CD8-positive, alpha-beta memory T cell (primary cell): ENCODE results near the gene NANOS3. TPM values are rescaled to one million over a fixed set of nuclear protein-coding genes. Genes with fewer than 3 reads are reported as not detected.

Source experiments
- CTCF ChIA-PET: fragments of 350-600 bp; sonication (Branson Sonifier 250); formaldehyde crosslinking; loops from one replicate; lab custom pipeline; 2021; ENCODE audit warnings: antibody characterized with exemption; lab: Charles Lee
- POLR2A ChIA-PET: fragments of 350-600 bp; sonication (Branson Sonifier 250); formaldehyde crosslinking; loops from one replicate; lab custom pipeline; 2021; ENCODE audit warnings: antibody characterized with exemption; lab: Charles Lee
- DNase-seq, 5 donors: peaks; one replicate each; pipeline versions ENCODE4 v3.0.0 to v3.0.0-alpha.2; 2020 to 2022; ENCODE audit warnings: mixed read lengths in 1 of 5
- H3K27ac ChIP-seq: one replicate; pipeline ENCODE4 v1.7.0; 2013; ENCODE audit warnings: low read depth, mild to moderate bottlenecking, low read length, moderate library complexity
- H3K27me3 ChIP-seq: 2 replicates; pipeline ENCODE4 v1.7.0; 2013; ENCODE audit warnings: low read length, mild to moderate bottlenecking; ENCODE audit not compliant: insufficient read depth, poor library complexity, severe bottlenecking
- H3K36me3 ChIP-seq: 2 replicates; pipeline ENCODE4 v1.7.0; 2013; ENCODE audit warnings: mild to moderate bottlenecking, low read length, moderate library complexity; ENCODE audit not compliant: insufficient read depth
- H3K4me1 ChIP-seq: 2 replicates; pipeline ENCODE4 v1.7.0; 2013; ENCODE audit warnings: mild to moderate bottlenecking, low read length, moderate library complexity; ENCODE audit not compliant: insufficient read depth
- H3K4me3 ChIP-seq: 2 replicates; pipeline ENCODE4 v1.7.0; 2013; ENCODE audit warnings: mild to moderate bottlenecking, low read length
- H3K9me3 ChIP-seq: 2 replicates; pipeline ENCODE4 v1.7.0; 2013; ENCODE audit warnings: mild to moderate bottlenecking, low read length
- H3K27ac Mint-ChIP-seq, 8 donors: one replicate each; pipeline ENCODE4 v1.8.0; 2020 to 2021; ENCODE audit warnings: mixed read lengths in 8 of 8, mild to moderate bottlenecking in 6 of 8, inconsistent platforms in 3 of 8, moderate library complexity in 3 of 8
- H3K27me3 Mint-ChIP-seq, 2 donors: one replicate each; pipeline ENCODE4 v1.8.0; 2020 to 2021; ENCODE audit warnings: mixed read lengths in 2 of 2, mild to moderate bottlenecking in 1 of 2, moderate library complexity in 1 of 2
- H3K36me3 Mint-ChIP-seq, 3 donors: one replicate each; pipeline ENCODE4 v1.8.0; 2020 to 2021; ENCODE audit warnings: mixed read lengths in 3 of 3, inconsistent platforms in 1 of 3, mild to moderate bottlenecking in 1 of 3
- H3K4me1 Mint-ChIP-seq, 3 donors: one replicate each; pipeline ENCODE4 v1.8.0; 2020 to 2021; ENCODE audit warnings: mixed read lengths in 3 of 3, inconsistent platforms in 1 of 3, mild to moderate bottlenecking in 1 of 3
- H3K4me3 Mint-ChIP-seq, 7 donors: one replicate each; pipeline ENCODE4 v1.8.0; 2020 to 2021; ENCODE audit warnings: mixed read lengths in 7 of 7, mild to moderate bottlenecking in 6 of 7, moderate library complexity in 4 of 7, inconsistent platforms in 2 of 7
- H3K9me3 Mint-ChIP-seq, 5 donors: one replicate each; pipeline ENCODE4 v1.8.0; 2020 to 2022; ENCODE audit warnings: mixed read lengths in 5 of 5, mild to moderate bottlenecking in 3 of 5, moderate library complexity in 2 of 5, inconsistent platforms in 1 of 5
- polyA plus RNA-seq: library from polyadenylated mRNA; unstranded; fragments of 300-500 nt; fragmentation: Illumina TruSeq; gene quantifications from one replicate; pipeline ENCODE4 v1.2.3, GENCODE V29; 2021
- total RNA-seq, 2 experiments: library from RNA; stranded (reverse); gene quantifications; one replicate each; pipeline ENCODE4 v1.2.3, GENCODE V29; 2021

NANOS3 gene
- total and polyA plus RNA-seq, 3 experiments from 2014 or later, result 0.90 to 1.5 TPM; not detected in 1

DNA sequence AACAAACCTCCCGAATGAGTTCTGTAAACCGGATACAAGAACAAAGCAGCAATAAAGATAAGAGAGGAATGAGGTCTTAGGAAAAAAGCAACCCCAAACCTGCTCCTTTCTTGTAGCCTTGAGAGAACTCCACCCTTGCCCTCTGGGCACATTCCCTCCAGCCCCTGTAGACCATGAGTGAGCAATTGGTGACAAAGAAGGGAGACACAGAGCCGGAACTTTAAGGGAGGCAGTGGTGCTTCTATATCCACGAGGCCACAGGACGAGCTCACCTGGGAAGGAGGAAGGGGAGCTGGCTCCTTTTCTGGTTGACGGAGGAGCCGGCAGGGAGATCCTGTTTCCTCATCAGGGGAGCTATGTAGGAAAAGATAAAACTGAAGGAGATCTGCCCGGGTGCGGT is 15.9 kb downstream of the NANOS3 start:
- Histone ChIP-seq H3K36me3 (no peaks in the 10 kb centered on the region), H3K4me3 (no peak overlapping the region), H3K4me1 (peaks cover 3% of the 10 kb centered on the region), H3K9me3 (no peaks in the 10 kb centered on the region), H3K27me3 (no peaks in the 10 kb centered on the region), H3K27ac (no peak overlapping the region)
- POLR2A ChIA-PET, result interaction anchor here (0.6 kb wide), 1 partner anchor 154 kb away, joined by 4 read pairs; no protein-coding TSS in a partner anchor
- Mint-ChIP-seq H3K27ac (no peak overlapping the region), H3K36me3 (no peaks in the 10 kb centered on the region), H3K4me1 (no peaks in the 10 kb centered on the region), H3K4me3 (no peak overlapping the region), H3K27me3 (no peaks in the 10 kb centered on the region), H3K9me3 (no peaks in the 10 kb centered on the region)
- CTCF ChIA-PET, result interaction anchor here (2.1 kb wide), 1 partner anchor 11 kb away, joined by 8 read pairs; no protein-coding TSS in a partner anchor
- DNase-seq, result no peak

DNA sequence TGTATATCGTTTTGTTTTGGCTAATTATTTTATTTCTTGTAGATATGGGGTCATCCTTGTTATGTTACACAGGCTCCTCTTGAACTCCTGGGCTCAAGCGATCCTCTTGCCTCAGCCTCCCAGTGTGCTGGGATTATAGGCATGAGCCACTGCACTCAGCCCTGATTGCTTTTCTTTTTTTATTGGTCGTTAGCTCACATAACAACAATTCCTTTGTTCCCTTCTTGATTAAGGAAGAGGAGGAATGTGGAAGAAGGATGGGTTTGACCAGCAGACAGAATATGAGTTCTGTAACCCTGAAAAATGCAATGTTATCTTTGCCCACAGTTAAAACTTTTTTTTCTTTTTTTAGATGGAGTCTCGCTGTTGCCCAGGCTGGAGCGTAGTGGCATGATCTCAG is 17.6 kb downstream of the NANOS3 start:
- ChIA-PET CTCF (interaction anchor here (2.1 kb wide), 1 partner anchor 9 kb away, joined by 8 read pairs; no protein-coding TSS in a partner anchor), POLR2A (no interaction called here)
- no peaks in the 10 kb centered on the region for H3K27me3 ChIP-seq
- DNase-seq, result no peak
- Mint-ChIP-seq H3K4me1 (no peaks in the 10 kb centered on the region), H3K4me3 (no peak overlapping the region), H3K9me3 (no peaks in the 10 kb centered on the region), H3K36me3 (no peaks in the 10 kb centered on the region), H3K27me3 (no peaks in the 10 kb centered on the region), H3K27ac (peak overlapping the region in 1 of 8 donors; percentile 33)
- H3K4me1 ChIP-seq, result no peaks in the 10 kb centered on the region
- no peak overlapping the region for H3K4me3 ChIP-seq
- H3K9me3 ChIP-seq, result no peaks in the 10 kb centered on the region
- H3K36me3 ChIP-seq, result no peaks in the 10 kb centered on the region
- H3K27ac ChIP-seq, result no peak overlapping the region

DNA sequence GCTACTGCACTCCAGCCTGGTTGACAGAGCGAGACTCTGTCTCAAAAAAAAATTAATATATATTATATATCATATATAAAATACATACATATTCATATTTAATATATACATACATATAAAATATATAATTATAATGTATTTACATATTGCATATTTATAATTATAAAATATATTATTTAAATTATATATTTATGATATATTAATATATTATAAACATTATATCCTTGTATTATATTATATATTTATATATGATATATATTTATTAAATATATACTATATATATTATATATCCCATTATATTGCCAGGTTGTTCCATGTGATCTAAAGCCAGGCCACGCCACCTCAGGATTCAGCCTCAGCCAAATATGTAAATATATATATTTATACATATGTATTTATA is 19.3 kb downstream of the NANOS3 start:
- no peak for DNase-seq
- H3K9me3 Mint-ChIP-seq, result no peaks in the 10 kb centered on the region

DNA sequence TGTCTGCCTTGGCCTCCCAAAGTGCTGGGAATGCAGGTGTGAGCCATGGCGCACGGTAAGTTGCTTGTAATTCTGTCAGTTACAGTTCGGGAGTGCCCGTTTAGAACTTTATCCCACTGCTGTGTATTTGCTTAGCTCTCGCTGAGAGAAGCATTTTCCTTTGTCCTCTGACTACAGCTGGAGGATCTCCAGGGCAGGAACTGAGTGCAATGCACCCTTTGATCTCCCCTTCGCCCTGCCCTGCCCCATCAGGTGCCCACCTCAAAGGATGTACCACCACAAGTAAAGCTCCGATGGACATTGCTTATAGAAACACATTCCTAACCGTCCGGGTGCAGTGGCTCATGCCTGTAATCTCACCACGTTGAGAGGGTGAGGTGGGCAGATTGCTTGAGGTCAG is 22.5 kb downstream of the NANOS3 start:
- no peaks in the 10 kb centered on the region for H3K4me1 ChIP-seq
- H3K36me3 ChIP-seq, result no peaks in the 10 kb centered on the region
- H3K27ac Mint-ChIP-seq, result no peak overlapping the region
- H3K27ac ChIP-seq, result no peak overlapping the region
- H3K4me3 ChIP-seq, result no peak overlapping the region
- no peak overlapping the region for H3K4me3 Mint-ChIP-seq
- H3K9me3 ChIP-seq, result no peaks in the 10 kb centered on the region
- no peaks in the 10 kb centered on the region for H3K27me3 ChIP-seq
- no peaks in the 10 kb centered on the region for H3K27me3 Mint-ChIP-seq
- H3K9me3 Mint-ChIP-seq, result no peaks in the 10 kb centered on the region
- H3K4me1 Mint-ChIP-seq, result peaks cover 0 to 5% (median 0%) of the 10 kb centered on the region in 3 donors
- no peaks in the 10 kb centered on the region for H3K36me3 Mint-ChIP-seq
- DNase-seq, result no peak
- ChIA-PET CTCF (interaction anchor here (1.7 kb wide), 1 partner anchor 160 kb away, joined by 5 read pairs; no protein-coding TSS in a partner anchor), POLR2A (interaction anchor here (0.6 kb wide), 1 partner anchor 175 kb away, joined by 5 read pairs; no protein-coding TSS in a partner anchor)

More for the DNA sequence above, 19.3 kb downstream of the NANOS3 start:
- Mint-ChIP-seq H3K4me1 (no peaks in the 10 kb centered on the region), H3K36me3 (no peaks in the 10 kb centered on the region), H3K27ac (no peak overlapping the region), H3K27me3 (no peaks in the 10 kb centered on the region), H3K4me3 (no peak overlapping the region)
- no peaks in the 10 kb centered on the region for H3K4me1 ChIP-seq
- ChIA-PET CTCF (no interaction called here), POLR2A (no interaction called here)
- no peaks in the 10 kb centered on the region for H3K9me3 ChIP-seq
- no peaks in the 10 kb centered on the region for H3K27me3 ChIP-seq
- no peak overlapping the region for H3K27ac ChIP-seq
- H3K4me3 ChIP-seq, result no peak overlapping the region
- H3K36me3 ChIP-seq, result no peaks in the 10 kb centered on the region

DNA sequence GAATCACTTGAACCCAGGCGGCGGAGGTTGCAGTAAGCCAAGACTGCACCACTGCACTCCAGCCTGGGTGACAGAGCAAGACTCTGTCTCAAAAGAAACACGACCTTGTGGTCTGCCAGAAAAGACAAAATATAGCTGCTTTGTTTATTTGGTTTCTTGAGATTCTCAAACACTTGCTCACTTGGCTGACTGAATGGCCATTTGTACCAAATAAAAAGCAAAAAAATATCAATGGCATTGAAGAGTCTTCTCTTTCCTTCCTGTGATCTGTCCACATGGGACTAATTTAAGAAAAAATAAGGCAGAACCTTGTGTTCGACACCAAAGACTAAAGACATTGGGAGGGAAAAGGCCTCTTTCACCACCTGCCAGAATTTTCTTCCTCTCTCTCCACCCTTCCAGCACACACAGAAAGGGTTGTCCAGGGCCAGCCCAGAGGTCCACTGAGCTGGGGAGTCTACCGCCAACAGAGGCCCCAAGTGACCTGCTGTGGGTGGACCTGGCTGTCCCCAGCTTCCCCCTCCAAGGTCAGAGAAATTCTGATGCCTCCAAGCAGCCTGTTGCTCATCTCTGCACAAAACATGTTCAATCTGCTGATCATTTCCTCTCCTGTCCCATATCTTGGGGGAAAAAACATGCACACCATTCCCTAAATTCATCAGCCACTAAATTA is 23.1 kb downstream of the NANOS3 start:
- Histone ChIP-seq H3K36me3 (no peaks in the 10 kb centered on the region), H3K27ac (no peak overlapping the region), H3K4me3 (no peak overlapping the region), H3K9me3 (no peaks in the 10 kb centered on the region), H3K27me3 (no peaks in the 10 kb centered on the region), H3K4me1 (no peaks in the 10 kb centered on the region)
- POLR2A ChIA-PET, result no interaction called here
- Mint-ChIP-seq H3K36me3 (no peaks in the 10 kb centered on the region), H3K9me3 (no peaks in the 10 kb centered on the region), H3K27me3 (no peaks in the 10 kb centered on the region), H3K4me3 (no peak overlapping the region), H3K4me1 (peaks cover 0 to 9% (median 0%) of the 10 kb centered on the region in 3 donors), H3K27ac (peak overlapping the region in 1 of 8 donors; percentile 51)
- no peak for DNase-seq
- CTCF ChIA-PET, result interaction anchor here (1.7 kb wide), 1 partner anchor 159 kb away, joined by 5 read pairs; no protein-coding TSS in a partner anchor

DNA sequence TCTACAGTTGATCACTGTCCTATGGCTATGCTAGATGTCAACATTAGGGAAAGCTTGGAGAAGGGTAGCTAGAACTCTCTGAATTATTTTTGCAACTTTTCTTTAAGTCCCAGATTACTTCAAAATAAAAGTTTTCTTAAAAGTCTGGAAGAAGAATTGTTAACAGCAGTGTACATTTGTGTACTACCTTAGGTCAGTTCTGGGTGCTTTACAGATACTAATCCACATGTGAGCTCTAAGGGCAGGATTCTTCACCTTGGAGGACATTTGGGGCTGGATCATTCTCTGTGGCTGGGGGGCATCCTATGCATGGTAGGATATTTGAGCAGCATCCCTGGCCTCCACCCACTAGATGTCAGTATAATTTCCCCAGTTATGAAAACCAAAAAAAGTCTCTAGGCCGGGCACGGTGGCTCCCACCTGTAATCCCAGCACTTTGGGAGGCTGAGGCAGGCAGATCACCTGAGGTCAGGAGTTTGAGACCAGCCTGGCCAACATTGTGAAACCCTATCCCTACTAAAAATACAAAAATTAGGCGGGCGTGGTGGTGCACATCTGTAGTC is 26.1 kb downstream of the NANOS3 start:
- peak in 1 of 5 donors; percentile 28 for DNase-seq
- H3K36me3 ChIP-seq, result no peaks in the 10 kb centered on the region
- ChIA-PET CTCF (interaction anchor here (0.7 to 2.8 kb wide), 14 partner anchors 9 to 157 kb away, joined by 3 to 8 read pairs (median 3); partner anchors contain the start of gene IL27RA), POLR2A (no interaction called here)
- H3K27me3 ChIP-seq, result no peaks in the 10 kb centered on the region
- peaks cover 0 to 3% (median 1%) of the 10 kb centered on the region in 3 donors for H3K36me3 Mint-ChIP-seq
- peaks cover 11% of the 10 kb centered on the region for H3K4me1 ChIP-seq
- no peaks in the 10 kb centered on the region for H3K9me3 ChIP-seq
- peak overlapping the region in 1 of 7 donors; percentile 69 for H3K4me3 Mint-ChIP-seq
- H3K27me3 Mint-ChIP-seq, result no peaks in the 10 kb centered on the region
- peak overlapping the region in 3 of 8 donors; percentile 3 to 92 (median 38) for H3K27ac Mint-ChIP-seq
- no peak overlapping the region for H3K27ac ChIP-seq
- H3K4me1 Mint-ChIP-seq, result peaks cover 11 to 27% (median 11%) of the 10 kb centered on the region in 3 donors
- no peak overlapping the region for H3K4me3 ChIP-seq
- H3K9me3 Mint-ChIP-seq, result no peaks in the 10 kb centered on the region

DNA sequence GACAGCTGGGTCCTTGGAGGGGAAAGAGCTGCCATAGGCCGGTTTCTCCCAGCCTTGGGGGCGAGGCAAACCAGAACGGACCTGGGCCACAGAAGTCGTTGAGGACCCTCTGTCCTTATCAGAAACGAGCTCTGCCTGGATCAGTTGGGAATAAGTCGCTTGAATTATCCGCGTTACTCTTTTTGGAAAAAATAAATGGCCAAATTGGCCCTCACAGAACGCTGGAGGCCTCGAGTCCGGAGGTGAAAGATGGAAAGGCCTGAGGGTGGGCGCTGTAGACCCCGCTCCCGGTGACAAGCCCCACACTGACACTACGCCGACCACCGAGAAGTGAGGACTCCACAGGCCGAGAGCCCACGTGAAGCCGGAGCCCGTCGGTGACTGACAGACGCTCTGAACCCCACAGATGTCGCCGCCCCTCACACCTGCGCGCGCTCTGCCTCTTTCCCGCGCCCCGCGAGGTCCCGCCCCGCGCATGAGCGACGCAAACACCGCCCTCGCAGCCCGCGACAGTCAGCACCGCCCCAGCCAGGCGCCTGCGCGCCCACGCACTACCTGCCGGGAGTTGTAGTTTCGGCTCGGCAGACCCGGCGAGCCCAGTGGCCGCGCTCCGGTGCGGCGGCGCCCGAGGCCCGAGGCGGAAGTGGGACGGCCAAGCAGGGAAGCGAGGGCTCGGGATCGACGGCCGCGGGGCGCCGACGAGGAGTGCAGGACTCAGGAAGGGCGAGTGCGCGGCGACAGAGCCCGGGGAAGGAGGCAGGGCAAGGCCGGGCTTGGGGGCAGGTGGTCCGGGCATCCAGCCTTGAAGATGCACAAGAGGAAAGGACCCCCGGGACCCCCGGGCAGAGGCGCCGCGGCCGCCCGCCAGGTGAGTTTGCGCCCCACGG is 28.9 kb downstream of the NANOS3 start, which contains the start of the genes BRME1 and CC2D1A:
BRME1 (minus strand) TSS at position 484 of the 887 bp plus-strand sequence. CDS start 1,225 bp downstream, outside the sequence.
CC2D1A (plus strand) TSS at position 568 of the 887 bp plus-strand sequence; CDS start at position 809, 241 bp downstream.
- CTCF ChIA-PET, result interaction anchor here (0.7 to 1.6 kb wide), 2 partner anchors 20 to 126 kb away, joined by 3 read pairs; partner anchors contain the start of gene IL27RA
- Histone ChIP-seq H3K4me1 (peaks cover 11% of the 10 kb centered on the region), H3K9me3 (no peaks in the 10 kb centered on the region), H3K27me3 (no peaks in the 10 kb centered on the region), H3K36me3 (no peaks in the 10 kb centered on the region), H3K4me3 (peak within 1 kb of the TSS; percentile 62), H3K27ac (peak within 1 kb of the TSS; percentile 72)
- DNase-seq, result peak; percentile 89 to 95 (median 92)
- peak within 1 kb of the TSS; percentile 84 to 90 (median 87) for H3K4me3 Mint-ChIP-seq
- peaks cover 11 to 27% (median 11%) of the 10 kb centered on the region in 3 donors for H3K4me1 Mint-ChIP-seq
- peak within 1 kb of the TSS; percentile 61 to 94 (median 90) for H3K27ac Mint-ChIP-seq
- H3K9me3 Mint-ChIP-seq, result no peaks in the 10 kb centered on the region
- peaks cover 0 to 15% (median 1%) of the 10 kb centered on the region in 3 donors for H3K36me3 Mint-ChIP-seq
- no peaks in the 10 kb centered on the region for H3K27me3 Mint-ChIP-seq
- POLR2A ChIA-PET, result interaction anchor here (0.7 to 1.1 kb wide), 3 partner anchors 126 to 914 kb away, joined by 3 to 4 read pairs (median 3); partner anchors contain the start of genes ASF1B and IL27RA
